Upper lobe of left lung (tissue), 6 donors: ENCODE measurements around the gene UBE2L6. TPM values are rescaled to one million over a fixed set of nuclear protein-coding genes. Genes with fewer than 3 reads are reported as not detected.
A peak's percentile ranks its signal among the peaks of the same experiment; 100 is the strongest.

Experiments
- ATAC-seq, 2 donors: fragments of 200-7000 bp; cut with Tn5 transposase; one replicate each; pipeline ENCODE4 v1.9.1; 2022; ENCODE audit warnings: mild to moderate bottlenecking in 2 of 2, moderate library complexity in 2 of 2; ENCODE audit not compliant: low FRiP score in 2 of 2
- DNase-seq, 2 donors: peaks; one replicate each; pipeline ENCODE4 v3.0.0-alpha.2; 2019 to 2020
- H3K27ac ChIP-seq, 4 donors: fragments of 200-600 bp; sonication (generic); one replicate each; pipeline ENCODE4 v1.5.1; 2016 to 2019
- H3K27me3 ChIP-seq, 4 donors: fragments of 200-600 bp; sonication (generic); one replicate each; pipeline ENCODE4 v1.5.1; 2017 to 2019
- H3K36me3 ChIP-seq, 4 donors: fragments of 200-600 bp; sonication (generic); one replicate each; pipeline ENCODE4 v1.5.1; 2016 to 2019
- H3K4me1 ChIP-seq, 4 donors: fragments of 200-600 bp; sonication (generic); one replicate each; pipeline ENCODE4 v1.5.1; 2018 to 2019
- H3K4me3 ChIP-seq, 4 donors: fragments of 200-600 bp; sonication (generic); one replicate each; pipeline ENCODE4 v1.5.1; 2017 to 2019; ENCODE audit warnings: mild to moderate bottlenecking in 2 of 4, moderate library complexity in 1 of 4
- H3K9me3 ChIP-seq, 4 donors: fragments of 200-600 bp; sonication (generic); one replicate each; pipeline ENCODE4 v1.5.1; 2018 to 2019
- CTCF ChIP-seq, 6 experiments: fragments of 450-650 bp in 4 of 6; fragments of 200-600 bp in 2 of 6; sonication (generic) in 2 of 6; IDR thresholded peaks; one replicate each; pipeline ENCODE4 v1.5.1; 2016 to 2019; ENCODE audit warnings: antibody characterized with exemption in 6 of 6
- EP300 ChIP-seq, 4 donors: sonication (generic); formaldehyde crosslinking; IDR thresholded peaks; one replicate each; pipeline ENCODE4 v1.5.1; 2017; ENCODE audit warnings: antibody characterized with exemption in 4 of 4, control low read depth in 2 of 4
- POLR2A ChIP-seq, 4 donors: fragments of 450-650 bp; IDR thresholded peaks; one replicate each; pipeline ENCODE4 v1.5.1; 2016 to 2017; ENCODE audit warnings: antibody characterized with exemption in 4 of 4, mild to moderate bottlenecking in 2 of 4
- POLR2AphosphoS5 ChIP-seq, 2 donors: sonication (generic); formaldehyde crosslinking; IDR thresholded peaks; one replicate each; pipeline ENCODE4 v1.5.1; 2017; ENCODE audit warnings: antibody characterized with exemption in 2 of 2
- WGBS, 2 donors: methylation state at CpG; one replicate each; pipeline ENCODE4 v1.1.5; 2017 to 2018; 5-methylcytosine and 5-hydroxymethylcytosine counted together
- total RNA-seq, 6 donors: library from RNA; depleted of rRNA in 4 of 6; stranded (reverse); fragments of >200 nt in 4 of 6; gene quantifications; one replicate each; pipeline versions ENCODE4 v1.1.0 to v1.2.1, GENCODE V29; 2016 to 2021
- donor health status: DM: no; HTN: no; CAD: no; lungs with moderate emphysema.
- donor health status: DM: no; HTN: yes; CAD: no; lungs with severe emphysema.

The UBE2L6 gene
- total RNA-seq, 6 donors from 2014 or later, result 39.8 to 142 (median 80.9) TPM

DNA sequence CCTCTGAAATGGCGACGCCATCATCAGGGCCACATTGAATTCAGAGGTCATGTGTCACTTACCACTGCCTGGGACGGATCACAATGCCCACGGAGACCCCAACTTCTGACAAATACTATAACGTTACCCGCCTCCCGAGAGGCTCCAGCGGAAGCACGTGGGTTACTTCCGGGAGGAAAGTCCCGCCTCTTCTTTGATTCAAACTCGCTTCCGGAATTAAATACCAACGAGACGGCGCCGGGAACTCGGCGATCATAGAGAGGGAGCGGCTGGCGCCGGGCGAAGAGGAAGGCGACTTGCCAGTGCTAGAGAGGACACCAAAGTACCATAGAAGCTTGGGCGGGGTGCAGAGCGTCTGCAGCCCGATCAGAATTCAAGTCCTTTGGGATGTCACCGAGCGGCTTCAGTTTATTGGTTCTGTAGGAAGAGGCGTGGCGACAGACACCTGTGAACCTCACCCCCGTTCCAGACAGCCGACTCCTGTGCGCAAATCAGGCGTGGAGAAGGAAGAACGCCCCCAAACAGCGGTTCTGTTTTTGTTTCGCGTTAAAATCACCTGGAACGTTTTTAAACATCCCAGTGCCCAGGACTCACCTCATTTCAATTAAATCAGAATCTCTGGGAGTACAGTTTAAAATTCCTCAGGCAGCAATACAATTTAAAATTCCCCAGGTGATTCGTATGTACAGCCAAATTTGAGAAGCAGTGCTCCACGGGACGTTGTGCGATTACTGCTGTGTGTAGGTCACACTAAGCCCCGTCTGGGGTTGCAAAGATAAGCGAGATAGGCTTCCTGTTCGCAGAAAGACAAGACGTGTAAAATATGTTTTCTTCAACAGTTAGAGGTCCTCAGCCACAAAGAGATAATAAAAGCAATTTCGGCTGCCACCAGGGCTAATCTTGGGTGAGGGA is 36.6 kb downstream of the UBE2L6 start, which contains the start of gene TIMM10:
TSS of gene TIMM10 (minus strand) at position 159 of the 912 bp plus-strand sequence. CDS start 565 bp downstream, outside the sequence.
- WGBS, 2 donors, result 0% methylated on average over 31 to 49 of the region's 49 CpGs
- peak; percentile 94 to 98 for DNase-seq
- peaks cover 17 to 26% (median 18%) of the 10 kb centered on the region in 4 donors for H3K4me1 ChIP-seq
- peak within 1 kb of the TSS; percentile 69 to 81 (median 76) for H3K27ac ChIP-seq
- H3K36me3 ChIP-seq, result peaks cover 0 to 6% (median 2%) of the 10 kb centered on the region in 4 donors
- no peaks in the 10 kb centered on the region for H3K27me3 ChIP-seq
- TF ChIP-seq EP300 (IDR thresholded peaks at IDR 0.05) (peak in 1 of 4 donors; percentile 51), CTCF (IDR thresholded peaks at IDR 0.05) (no peak), POLR2AphosphoS5 (IDR thresholded peaks at IDR 0.05) (peak in 1 of 2 donors; percentile 79), POLR2A (IDR thresholded peaks at IDR 0.05) (peak in 2 of 4 donors; percentile 41 to 60)
- H3K9me3 ChIP-seq, result no peaks in the 10 kb centered on the region
- H3K4me3 ChIP-seq, result peak within 1 kb of the TSS; percentile 55 to 91 (median 70)
- ATAC-seq, result peak; percentile 98 to 99

DNA sequence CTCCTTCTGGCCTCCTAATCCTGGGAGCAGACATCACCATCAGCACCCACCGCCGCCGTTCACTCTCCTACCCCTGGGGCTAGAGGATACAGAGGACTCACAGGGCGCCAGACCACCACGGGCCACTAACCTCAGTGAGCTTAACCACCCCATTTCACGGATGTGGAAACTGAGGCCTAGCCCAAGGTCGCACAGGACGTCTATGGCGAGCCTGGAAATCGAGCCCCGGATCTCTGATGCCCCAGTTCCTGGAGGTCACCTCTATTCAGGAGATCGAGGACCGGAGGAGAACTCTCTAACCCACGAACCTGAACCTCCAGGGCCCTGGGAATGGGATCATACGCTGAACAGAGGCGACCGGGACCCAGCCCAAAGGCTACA is 37.3 kb downstream of the UBE2L6 start:
- Histone ChIP-seq H3K27ac (peak overlapping the region; percentile 69 to 81 (median 76)), H3K36me3 (peaks cover 0 to 6% (median 2%) of the 10 kb centered on the region in 4 donors), H3K4me1 (peaks cover 17 to 26% (median 18%) of the 10 kb centered on the region in 4 donors), H3K27me3 (no peaks in the 10 kb centered on the region), H3K9me3 (no peaks in the 10 kb centered on the region), H3K4me3 (peak overlapping the region; percentile 55 to 91 (median 70))
- DNase-seq, result peak in 1 of 2 donors; percentile 5
- no peak for ATAC-seq
- WGBS, 2 donors, result 0 to 1% methylated on average over 3 to 17 of the region's 17 CpGs
- TF ChIP-seq POLR2AphosphoS5 (IDR thresholded peaks at IDR 0.05) (no peak), CTCF (IDR thresholded peaks at IDR 0.05) (no peak), POLR2A (IDR thresholded peaks at IDR 0.05) (no peak), EP300 (IDR thresholded peaks at IDR 0.05) (no peak)

GRCh38 chr11:57529012-57529411 is 38.5 kb downstream of the UBE2L6 start:
- TF ChIP-seq POLR2AphosphoS5 (IDR thresholded peaks at IDR 0.05) (no peak), CTCF (IDR thresholded peaks at IDR 0.05) (no peak), EP300 (IDR thresholded peaks at IDR 0.05) (no peak), POLR2A (IDR thresholded peaks at IDR 0.05) (no peak)
- no peak for ATAC-seq
- peaks cover 0 to 6% (median 2%) of the 10 kb centered on the region in 4 donors for H3K36me3 ChIP-seq
- H3K4me1 ChIP-seq, result peaks cover 17 to 26% (median 18%) of the 10 kb centered on the region in 4 donors
- no peak overlapping the region for H3K4me3 ChIP-seq
- H3K27me3 ChIP-seq, result no peaks in the 10 kb centered on the region
- H3K27ac ChIP-seq, result no peak overlapping the region
- H3K9me3 ChIP-seq, result no peaks in the 10 kb centered on the region
- DNase-seq, result no peak

DNA sequence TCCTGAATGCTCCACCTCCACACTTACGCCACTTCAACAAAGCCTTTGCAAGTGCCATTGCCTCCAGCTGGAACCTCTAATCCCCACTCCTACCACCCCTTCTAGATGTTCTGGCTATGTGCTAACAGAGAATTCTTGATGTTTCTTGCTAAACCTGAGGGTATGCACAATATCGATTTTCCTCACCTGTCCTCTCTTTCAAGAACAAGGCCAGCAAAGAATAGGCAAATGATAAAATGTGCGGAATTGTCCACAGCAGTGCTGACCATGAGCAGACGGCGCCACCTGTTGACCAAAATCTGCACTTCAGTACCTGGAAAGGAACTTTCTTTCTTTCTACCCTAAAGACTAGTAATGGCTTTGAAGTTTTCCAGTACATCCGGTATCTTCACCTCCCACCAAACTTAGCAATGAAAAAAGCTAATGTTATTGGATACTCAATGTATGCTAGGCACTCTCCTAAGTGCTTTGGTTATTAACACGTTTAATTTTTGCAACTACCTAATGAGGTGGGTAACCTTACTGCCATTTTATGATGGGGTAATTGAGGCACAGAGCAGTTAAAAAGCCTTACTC is 40.3 kb downstream of the UBE2L6 start:
- WGBS, 2 donors, result 16 to 21% methylated on average over 7 of the region's 7 CpGs
- peaks cover 17 to 26% (median 18%) of the 10 kb centered on the region in 4 donors for H3K4me1 ChIP-seq
- no peak overlapping the region for H3K27ac ChIP-seq
- peak in 1 of 2 donors; percentile 77 for DNase-seq
- no peak for TF ChIP-seq POLR2AphosphoS5 (IDR thresholded peaks at IDR 0.05)
- TF ChIP-seq CTCF (IDR thresholded peaks at IDR 0.05), result peak; percentile 72 to 93 (median 87)
- no peak for TF ChIP-seq EP300 (IDR thresholded peaks at IDR 0.05)
- no peak for TF ChIP-seq POLR2A (IDR thresholded peaks at IDR 0.05)
- no peaks in the 10 kb centered on the region for H3K9me3 ChIP-seq
- H3K4me3 ChIP-seq, result no peak overlapping the region
- peaks cover 0 to 6% (median 2%) of the 10 kb centered on the region in 4 donors for H3K36me3 ChIP-seq
- H3K27me3 ChIP-seq, result no peaks in the 10 kb centered on the region
- ATAC-seq, result peak in 1 of 2 donors; percentile 49
